Stimulated activated CD4-positive, alpha-beta T cell treated with anti-CD3 and anti-CD28 coated beads, Interleukin-15, amount 100 ng/mL, for 48 hours (primary cell): ENCODE results near the gene TP63.

ENCODE experiments used
- DNase-seq, 2 donors: peaks; one replicate each; pipeline ENCODE4 v3.0.0-alpha.2; 2020; ENCODE audit warnings: low read depth in 2 of 2

The TP63 gene

GRCh38 chr3:189776149-189776824, 145.1 kb downstream of the TP63 start:
- no peak for DNase-seq

GRCh38 chr3:189778340-189778950, 147.3 kb downstream of the TP63 start:
- DNase-seq = no peak

DNA sequence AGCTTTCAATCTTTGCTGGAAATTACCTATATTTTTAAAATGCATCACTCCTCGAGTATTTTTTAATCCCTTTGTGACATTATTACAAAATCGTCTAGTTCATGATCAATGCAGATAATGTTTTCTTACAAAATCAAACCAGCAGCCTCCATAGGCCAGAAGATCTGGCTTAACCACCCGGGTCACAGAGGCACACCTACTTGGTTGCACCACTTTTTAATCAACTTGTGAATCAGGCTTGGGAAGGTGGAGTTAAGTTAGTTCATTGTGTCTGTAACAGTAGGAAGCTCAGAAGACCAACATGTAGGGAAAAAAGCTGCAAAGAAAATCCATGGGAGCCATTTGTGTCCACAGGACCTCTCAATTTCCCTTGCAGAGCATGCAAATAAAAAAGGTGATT, 148.0 kb downstream of the TP63 start:
- DNase-seq = no peak

DNA sequence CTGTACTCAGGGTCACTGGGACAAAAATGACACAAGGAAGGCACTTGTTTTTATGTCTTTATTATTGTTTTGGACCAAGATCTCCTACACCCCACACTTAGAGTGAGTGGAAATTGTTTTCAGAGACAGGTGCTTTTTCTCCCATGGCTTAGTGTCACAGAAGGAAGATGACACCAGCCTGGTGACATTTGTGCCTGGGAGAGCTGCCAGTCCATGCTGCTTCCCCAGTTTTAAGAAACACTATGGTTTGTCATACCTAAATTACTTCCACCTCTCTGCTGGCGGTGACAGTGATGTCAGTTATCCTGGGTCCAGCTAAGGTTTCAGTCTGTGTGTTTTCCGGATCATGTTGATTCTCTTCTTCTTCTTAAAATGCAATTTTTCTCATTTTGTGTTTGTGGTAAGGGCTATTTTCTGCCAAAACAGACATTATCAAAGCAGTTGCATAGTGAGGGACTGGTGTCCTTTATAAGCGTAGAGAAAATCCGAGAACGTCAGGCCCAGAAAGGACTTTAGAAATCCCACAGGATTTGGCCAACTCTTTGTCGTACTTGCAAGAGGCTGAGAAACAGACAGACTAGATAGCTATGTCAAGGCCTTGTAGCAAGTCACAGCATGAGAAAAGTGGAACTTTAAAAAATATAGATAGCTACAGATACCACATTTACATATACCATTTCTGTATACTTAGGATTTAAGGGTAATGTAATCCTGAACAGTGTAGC, 149.5 kb downstream of the TP63 start:
- no peak for DNase-seq

DNA sequence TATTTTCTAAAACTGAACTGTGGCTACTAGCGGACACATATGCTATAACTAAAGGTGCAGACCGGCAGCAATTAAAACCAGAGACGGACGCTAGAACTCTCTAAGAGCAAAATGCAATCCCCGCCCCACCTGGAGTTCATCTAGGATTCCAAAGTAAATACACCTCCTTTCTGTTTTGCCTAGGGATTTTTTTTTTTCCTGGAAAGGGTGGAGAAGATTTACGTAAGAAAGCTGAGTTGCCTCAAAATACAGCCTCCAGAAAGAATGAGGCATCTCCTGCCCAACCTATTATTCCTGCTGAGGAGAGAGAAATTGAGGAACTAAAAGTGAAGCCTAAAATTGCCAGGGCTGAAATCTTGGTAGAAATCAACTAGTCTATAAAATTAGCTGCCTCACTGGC, 150.2 kb downstream of the TP63 start:
- DNase-seq = no peak

- no peak for DNase-seq
Measured at GRCh38 chr3:189786479-189787064, 155.4 kb downstream of the TP63 start.

DNA sequence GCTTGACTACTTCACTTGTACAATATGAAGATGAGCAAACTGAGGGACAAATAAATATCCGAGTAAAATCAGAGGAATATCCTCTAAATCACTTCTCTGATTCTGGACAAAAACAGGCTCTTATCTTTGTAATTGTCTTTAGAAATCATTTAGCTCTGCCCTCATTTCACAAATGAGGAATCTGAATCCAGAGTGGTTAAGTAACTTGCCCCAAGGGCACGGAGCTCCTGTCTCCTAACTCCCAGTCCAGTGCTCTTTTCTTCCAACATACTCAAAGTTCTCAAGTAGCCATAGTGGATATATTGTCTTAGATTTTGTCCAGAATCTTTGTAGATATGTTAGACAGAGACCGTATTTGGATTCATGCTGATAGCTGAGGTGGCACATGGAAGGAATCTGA, 156.0 kb downstream of the TP63 start:
- DNase-seq = no peak

DNA sequence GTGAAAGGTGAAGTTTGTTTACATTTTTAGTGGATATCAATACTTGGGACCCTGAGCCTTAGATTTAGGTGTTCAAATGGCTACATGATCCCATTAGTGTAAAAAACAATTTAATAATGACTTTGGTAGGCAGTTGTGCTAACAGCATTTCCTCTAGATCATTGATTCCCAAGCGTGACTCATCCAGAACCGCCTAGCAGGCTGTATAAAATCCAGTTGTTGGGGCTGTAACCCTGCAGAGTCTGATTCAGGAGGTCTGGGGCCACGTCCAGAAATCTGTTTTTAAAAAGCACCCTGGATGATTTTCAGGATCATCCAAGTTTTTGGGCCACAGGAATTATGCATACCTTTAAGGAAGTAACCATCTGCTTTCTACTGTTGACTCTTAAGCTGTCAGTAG, 156.4 kb downstream of the TP63 start:
- no peak for DNase-seq

DNA sequence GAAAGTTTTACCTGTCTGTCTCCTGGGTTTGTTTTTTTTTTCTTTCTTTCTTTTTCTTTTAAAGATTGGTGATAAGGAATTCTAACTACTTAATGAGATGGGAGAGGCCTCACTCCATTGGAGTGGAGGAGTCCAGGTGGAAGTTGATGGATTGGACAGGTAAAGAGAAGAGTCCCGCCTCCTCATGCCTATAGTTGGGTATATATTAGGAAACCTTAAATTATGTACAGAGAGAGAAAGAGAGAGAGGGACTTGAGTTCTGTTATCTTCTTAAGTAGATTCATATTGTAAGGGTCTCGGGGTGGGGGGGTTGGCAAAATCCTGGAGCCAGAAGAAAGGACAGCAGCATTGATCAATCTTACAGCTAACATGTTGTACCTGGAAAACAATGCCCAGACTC, 158.2 kb downstream of the TP63 start:
- DNase-seq = no peak

- DNase-seq = no peak
Measured at GRCh38 chr3:189790658-189791057, 159.5 kb downstream of the TP63 start.

- no peak for DNase-seq
Measured at GRCh38 chr3:189792046-189792929, 161.1 kb downstream of the TP63 start.

- no peak for DNase-seq
Measured at GRCh38 chr3:189794518-189794917, 163.3 kb downstream of the TP63 start.

GRCh38 chr3:189797103-189797750, 166.0 kb downstream of the TP63 start:
- DNase-seq = no peak

DNA sequence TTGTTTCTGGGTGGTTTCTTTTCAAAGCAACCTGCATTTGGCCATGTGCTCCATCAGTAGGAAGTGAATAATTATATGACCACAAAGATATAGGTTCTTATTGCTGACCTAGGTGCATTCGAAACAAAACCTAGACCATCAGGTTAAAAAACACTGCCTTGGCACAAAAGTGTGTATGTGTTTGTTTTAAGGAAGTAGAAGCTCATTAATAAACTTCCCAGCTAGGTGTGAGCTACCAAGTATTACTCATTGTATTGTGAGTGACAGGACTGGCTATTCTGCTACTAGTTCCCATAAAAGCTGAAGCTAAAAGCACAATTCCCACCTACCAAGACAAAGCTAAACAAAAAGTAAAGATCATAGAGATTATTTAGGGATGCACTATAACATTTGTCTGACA, 168.2 kb downstream of the TP63 start:
- DNase-seq = no peak

- no peak for DNase-seq
Measured at GRCh38 chr3:189800436-189800835, 169.2 kb downstream of the TP63 start.

GRCh38 chr3:189803254-189803653, 172.1 kb downstream of the TP63 start:
- DNase-seq = no peak

- DNase-seq = no peak
Measured at GRCh38 chr3:189805375-189806067, 174.3 kb downstream of the TP63 start.

GRCh38 chr3:189806171-189806951, 175.2 kb downstream of the TP63 start:
- DNase-seq = no peak

DNA sequence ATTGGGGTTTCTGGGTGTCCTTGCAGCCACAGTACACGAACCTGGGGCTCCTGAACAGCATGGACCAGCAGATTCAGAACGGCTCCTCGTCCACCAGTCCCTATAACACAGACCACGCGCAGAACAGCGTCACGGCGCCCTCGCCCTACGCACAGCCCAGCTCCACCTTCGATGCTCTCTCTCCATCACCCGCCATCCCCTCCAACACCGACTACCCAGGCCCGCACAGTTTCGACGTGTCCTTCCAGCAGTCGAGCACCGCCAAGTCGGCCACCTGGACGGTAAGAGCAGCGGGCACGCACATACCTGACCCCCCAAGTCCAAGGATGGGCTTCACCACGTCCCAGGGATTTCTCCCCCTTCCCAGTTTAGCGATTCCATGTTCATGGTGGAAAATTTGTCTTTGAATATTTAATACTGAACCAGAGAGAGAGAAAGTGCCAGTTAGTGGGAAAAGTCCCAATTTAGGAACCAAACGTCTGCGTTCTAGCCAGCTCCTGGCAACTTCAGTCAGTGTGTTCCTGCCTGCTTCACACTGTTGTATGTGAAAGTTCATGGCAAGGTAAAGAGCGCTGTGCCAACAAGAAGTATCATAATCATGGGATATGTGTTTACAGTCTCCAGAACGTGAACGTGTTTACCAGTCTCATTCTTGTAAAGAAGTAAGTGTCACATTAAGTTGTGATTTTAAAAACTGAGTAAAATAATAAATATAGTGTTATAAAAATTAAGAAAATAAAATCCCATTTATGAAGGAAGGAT, 177.2 kb downstream of the TP63 start:
- DNase-seq = no peak
